Rectal smooth muscle tissue (tissue), 1 donor: Measurements from ENCODE around the gene SURF6.

ENCODE experiments used
- H3K27ac ChIP-seq: one replicate; pipeline ENCODE4 v1.7.0; 2013; ENCODE audit warnings: low read depth, low read length, inconsistent platforms
- H3K27me3 ChIP-seq: one replicate; pipeline ENCODE4 v1.7.0; 2013; ENCODE audit warnings: low read length; ENCODE audit not compliant: control insufficient read depth, insufficient read depth
- H3K36me3 ChIP-seq: one replicate; pipeline ENCODE4 v1.7.0; 2013; ENCODE audit warnings: low read length; ENCODE audit not compliant: control insufficient read depth, insufficient read depth
- H3K4me1 ChIP-seq: one replicate; pipeline ENCODE4 v1.7.0; 2013; ENCODE audit warnings: low read length; ENCODE audit not compliant: control insufficient read depth, insufficient read depth
- H3K4me3 ChIP-seq: one replicate; pipeline ENCODE4 v1.7.0; 2013; ENCODE audit warnings: low read length
- H3K9ac ChIP-seq: one replicate; pipeline ENCODE4 v1.7.0; 2013; ENCODE audit warnings: low read length

Gene SURF6

DNA sequence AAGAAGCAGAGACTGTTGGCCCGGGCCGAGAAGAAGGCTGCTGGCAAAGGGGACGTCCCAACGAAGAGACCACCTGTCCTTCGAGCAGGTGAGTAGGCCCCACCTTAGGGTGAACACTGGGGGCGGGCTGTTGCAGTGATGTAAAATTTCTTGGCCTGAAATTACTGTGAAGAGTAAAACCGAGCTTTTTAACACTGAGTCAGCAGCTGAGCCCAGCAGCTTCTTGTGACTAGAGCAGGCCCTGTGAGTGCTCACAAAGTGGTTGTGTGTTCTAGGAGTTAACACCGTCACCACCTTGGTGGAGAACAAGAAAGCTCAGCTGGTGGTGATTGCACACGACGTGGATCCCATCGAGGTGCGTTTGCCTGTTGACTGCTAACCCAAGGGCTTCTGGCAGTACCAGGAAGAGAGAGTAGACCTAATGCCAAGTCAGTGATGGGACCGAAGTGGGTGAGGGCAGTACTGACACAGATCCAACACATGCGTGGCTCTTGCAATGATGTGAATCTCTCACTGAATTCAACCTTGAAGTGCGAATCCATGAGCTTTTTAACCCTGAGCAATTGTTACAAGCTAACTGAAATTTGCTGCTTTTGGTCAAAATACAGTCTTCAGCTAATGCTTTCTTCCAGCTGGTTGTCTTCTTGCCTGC lies 14.1 kb upstream of the SURF6 start:
- H3K36me3 ChIP-seq: peaks cover 38% of the 10 kb centered on the region

DNA sequence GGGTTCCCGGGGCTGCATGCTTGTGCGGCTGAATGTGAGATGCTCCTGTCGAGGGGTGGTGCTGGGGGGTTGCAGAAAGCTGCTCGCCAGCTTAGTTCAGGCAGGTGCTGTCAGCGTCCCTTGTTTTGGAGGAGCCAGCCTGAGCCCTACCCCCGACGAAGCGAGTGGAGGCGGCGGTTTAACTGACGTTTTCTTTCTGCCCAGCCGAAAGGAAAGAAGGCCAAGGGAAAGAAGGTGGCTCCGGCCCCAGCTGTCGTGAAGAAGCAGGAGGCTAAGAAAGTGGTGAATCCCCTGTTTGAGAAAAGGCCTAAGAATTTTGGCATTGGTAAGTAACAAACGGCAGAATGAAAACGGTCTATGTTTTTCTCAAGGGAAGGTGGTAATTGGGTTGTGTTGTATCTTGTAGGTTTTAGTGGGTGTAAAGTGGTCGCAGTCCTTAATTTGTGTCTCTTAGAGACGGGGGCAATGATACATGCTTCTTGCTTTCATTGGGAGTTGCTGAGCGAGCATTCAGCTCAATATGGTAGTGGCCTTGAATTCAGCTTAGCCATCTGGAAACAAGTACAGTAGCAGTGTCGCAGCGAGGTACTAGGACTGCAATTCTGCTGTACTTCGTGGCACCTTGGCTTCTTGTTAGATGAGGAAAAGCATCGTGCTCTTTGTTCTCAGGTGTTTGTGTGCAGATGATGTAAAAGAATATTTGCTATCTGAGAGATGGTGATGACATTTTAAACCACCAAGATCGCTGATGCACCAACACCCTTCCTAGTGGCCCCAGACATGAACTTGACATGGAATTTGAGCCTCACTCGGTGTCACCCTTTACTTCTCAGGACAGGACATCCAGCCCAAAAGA lies 13.0 kb upstream of the SURF6 start:
- Histone ChIP-seq H3K27me3 (no peaks in the 10 kb centered on the region), H3K27ac (peak overlapping the region; percentile 88), H3K4me3 (peak overlapping the region; percentile 96), H3K4me1 (peaks cover 12% of the 10 kb centered on the region), H3K9ac (peak overlapping the region; percentile 79), H3K36me3 (peaks cover 45% of the 10 kb centered on the region)

More for the DNA sequence above, 14.1 kb upstream of the SURF6 start:
- Histone ChIP-seq H3K27ac (no peak overlapping the region), H3K4me1 (peaks cover 12% of the 10 kb centered on the region), H3K27me3 (no peaks in the 10 kb centered on the region), H3K4me3 (no peak overlapping the region), H3K9ac (no peak overlapping the region)

DNA sequence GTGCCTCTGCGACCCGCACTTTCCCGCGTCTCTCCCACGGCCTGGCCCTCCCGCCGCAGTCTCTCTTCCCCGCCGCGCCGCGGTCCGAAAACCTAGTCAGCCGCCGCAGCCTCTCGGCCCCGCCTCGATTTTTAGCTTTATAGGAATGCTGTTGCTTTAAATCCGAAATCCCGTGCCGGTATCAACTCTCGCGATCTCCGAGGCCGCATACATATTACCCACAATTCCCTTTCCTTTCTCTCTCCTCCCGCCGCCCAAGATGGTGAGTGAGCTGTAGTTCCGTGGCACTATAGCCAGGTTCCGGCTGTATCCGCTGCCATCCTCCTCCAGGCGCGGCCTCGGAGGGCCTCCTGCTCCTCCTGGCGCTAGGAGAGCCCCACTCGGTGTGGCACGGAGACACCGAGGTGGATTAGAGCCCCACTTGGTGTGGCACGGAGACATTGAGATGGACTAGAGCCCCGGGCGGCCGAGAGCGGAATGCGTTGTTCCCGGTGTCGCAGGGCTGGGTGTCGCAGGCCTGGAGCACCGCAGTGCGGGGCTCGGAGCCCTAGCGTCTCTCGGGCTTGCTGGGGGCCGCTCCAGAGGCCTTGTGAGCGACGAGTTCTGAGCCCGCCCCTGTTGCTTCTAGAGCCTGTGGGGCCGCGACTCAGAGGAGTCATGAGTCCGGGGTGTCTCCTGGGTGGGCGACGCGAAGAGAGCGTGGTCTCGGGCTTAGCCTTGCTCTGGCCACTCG lies 12.2 kb upstream of the SURF6 start, which contains the start of the genes MED22 and RPL7A:
MED22 (minus strand) TSS at position 147 of the 733 bp plus-strand sequence. CDS start 1,469 bp downstream, outside the sequence.
RPL7A (plus strand) TSS at position 234 of the 733 bp plus-strand sequence; CDS start at position 260, 26 bp downstream.
- Histone ChIP-seq H3K4me1 (peaks cover 12% of the 10 kb centered on the region), H3K27me3 (no peaks in the 10 kb centered on the region), H3K27ac (peak within 1 kb of the TSS; percentile 88), H3K9ac (peak within 1 kb of the TSS; percentile 79), H3K4me3 (peak within 1 kb of the TSS; percentile 96), H3K36me3 (peaks cover 51% of the 10 kb centered on the region)

DNA sequence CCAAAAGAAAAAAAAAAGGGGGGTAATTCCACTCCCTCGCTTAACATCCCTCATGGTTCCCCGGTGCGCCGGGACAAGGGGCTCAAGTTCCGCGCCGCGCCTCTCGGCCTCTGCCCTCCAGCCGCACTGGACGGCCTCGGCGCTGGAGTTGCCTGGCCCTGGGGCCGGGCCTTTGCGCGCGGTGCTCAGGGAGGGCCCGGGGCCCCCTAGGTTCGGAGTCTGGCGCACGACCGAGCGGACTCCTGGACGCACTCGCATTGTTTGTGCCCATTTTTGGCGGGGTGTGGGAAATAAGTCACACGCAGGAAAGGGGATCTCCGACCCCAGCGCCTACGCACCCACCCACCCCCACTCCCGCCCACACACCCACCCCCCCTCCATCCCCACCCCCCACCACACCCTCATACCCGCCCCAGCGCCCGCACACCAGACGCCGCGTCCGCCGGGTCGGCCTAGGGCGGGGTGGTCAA lies 11.6 kb upstream of the SURF6 start:
- H3K27me3 ChIP-seq: no peaks in the 10 kb centered on the region
- peaks cover 12% of the 10 kb centered on the region for H3K4me1 ChIP-seq
- peak overlapping the region; percentile 32 for H3K9ac ChIP-seq
- peak overlapping the region; percentile 88 for H3K27ac ChIP-seq
- H3K36me3 ChIP-seq: peaks cover 47% of the 10 kb centered on the region
- peak overlapping the region; percentile 96 for H3K4me3 ChIP-seq

DNA sequence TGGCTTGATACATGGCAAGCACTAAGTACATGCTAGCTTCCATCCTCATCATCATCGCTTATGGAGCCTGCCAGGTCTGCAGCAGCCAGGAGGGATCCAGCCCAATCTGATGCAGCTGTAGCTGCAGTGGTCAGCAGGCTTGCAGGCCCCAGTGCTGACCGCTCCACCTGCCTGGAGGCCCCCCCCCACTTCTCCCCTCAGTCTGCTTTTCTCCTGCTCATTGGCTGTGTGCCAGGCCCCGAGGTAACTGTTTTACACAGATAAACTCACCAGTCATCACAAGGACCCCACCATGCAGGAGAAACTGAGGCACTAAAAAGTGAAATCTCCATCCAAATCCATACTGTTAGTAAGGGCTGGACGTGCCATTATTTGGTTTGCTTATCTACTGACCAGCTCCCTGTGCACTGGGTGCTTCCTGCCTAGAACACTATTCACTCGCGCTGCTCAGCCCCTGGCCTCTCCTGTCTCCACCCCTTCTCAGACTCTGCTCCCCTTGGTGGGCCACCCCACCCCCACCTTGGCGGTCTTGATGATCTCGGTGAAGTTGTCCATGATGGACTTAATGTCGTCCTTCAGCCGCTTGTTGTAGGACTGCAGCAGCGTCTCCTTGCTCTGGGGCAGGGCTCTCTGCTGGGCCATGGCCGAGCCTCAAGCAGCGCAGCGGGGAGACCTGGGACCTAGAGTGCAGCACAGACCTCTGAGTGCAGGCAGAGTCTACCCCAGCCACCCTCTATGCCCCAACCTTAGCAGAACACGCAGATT lies 10.2 kb upstream of the SURF6 start:
- H3K4me3 ChIP-seq: peak overlapping the region; percentile 96
- peak overlapping the region; percentile 58 for H3K27ac ChIP-seq
- H3K27me3 ChIP-seq: no peaks in the 10 kb centered on the region
- peaks cover 39% of the 10 kb centered on the region for H3K36me3 ChIP-seq
- no peak overlapping the region for H3K9ac ChIP-seq
- H3K4me1 ChIP-seq: peaks cover 12% of the 10 kb centered on the region

DNA sequence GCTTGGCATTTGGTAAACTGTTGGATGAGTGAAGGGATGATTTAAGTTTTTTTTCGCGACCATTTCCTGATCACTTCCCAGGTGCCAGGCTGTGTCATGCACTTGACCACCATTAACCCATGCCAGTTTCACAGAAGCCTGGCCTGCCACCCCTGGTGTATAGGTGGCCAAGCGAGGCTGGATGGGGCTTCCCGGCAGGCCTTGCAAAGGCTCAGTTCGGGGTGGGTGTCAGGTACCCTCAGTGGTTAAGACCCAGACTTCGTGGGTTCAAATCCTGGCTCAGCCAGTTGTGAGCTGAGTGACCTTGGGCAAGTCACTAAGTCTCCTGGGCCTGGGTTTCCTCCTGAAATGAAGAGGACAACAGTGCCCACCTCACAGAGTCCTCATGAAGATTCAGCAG lies 9.6 kb upstream of the SURF6 start:
- Histone ChIP-seq H3K27ac (no peak overlapping the region), H3K9ac (no peak overlapping the region), H3K4me3 (no peak overlapping the region), H3K27me3 (no peaks in the 10 kb centered on the region), H3K4me1 (peaks cover 12% of the 10 kb centered on the region), H3K36me3 (peaks cover 37% of the 10 kb centered on the region)

DNA sequence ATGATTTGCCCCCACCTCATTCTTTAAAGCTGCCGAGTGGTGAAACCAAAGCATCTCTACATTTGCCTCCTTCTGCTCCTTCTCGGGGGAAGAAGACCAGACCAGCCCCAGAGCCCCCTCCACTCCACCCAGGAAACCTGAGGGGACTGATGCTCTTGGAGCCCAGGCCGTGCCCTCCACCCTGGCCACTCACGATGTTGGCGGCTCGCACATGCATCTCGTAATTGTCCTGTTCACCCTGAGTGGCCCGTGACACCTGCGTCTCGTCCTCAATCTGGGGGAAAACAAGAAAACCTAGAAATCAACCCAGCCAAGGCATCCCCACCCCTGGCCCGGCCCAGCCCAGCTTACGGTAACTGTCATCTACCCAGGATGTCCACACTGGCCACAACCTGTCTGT lies 9.0 kb upstream of the SURF6 start:
- Histone ChIP-seq H3K27me3 (no peaks in the 10 kb centered on the region), H3K36me3 (peaks cover 37% of the 10 kb centered on the region), H3K4me3 (no peak overlapping the region), H3K27ac (no peak overlapping the region), H3K9ac (no peak overlapping the region), H3K4me1 (peaks cover 12% of the 10 kb centered on the region)

DNA sequence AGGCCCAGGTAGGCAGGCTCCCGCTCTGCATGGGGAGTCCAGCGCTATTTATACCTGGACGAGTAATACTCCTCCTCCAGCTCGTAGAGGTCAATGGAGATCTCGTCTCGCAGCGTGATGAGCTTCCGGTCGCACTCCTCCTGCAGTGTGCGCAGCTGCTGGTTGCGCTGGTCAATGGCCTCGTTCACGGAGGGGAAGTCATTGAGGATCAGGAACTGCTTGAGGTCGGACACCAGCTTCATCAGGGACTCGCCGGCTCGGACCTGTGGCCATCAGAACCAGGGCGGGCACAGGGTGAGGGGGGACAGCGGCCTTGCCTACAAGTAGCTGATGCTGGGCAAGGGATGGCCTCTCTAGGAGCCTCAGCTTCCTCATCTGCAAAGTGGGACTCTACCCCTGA lies 8.1 kb upstream of the SURF6 start:
- Histone ChIP-seq H3K36me3 (peaks cover 42% of the 10 kb centered on the region), H3K27me3 (no peaks in the 10 kb centered on the region), H3K27ac (no peak overlapping the region), H3K4me1 (peaks cover 9% of the 10 kb centered on the region), H3K4me3 (no peak overlapping the region), H3K9ac (no peak overlapping the region)

DNA sequence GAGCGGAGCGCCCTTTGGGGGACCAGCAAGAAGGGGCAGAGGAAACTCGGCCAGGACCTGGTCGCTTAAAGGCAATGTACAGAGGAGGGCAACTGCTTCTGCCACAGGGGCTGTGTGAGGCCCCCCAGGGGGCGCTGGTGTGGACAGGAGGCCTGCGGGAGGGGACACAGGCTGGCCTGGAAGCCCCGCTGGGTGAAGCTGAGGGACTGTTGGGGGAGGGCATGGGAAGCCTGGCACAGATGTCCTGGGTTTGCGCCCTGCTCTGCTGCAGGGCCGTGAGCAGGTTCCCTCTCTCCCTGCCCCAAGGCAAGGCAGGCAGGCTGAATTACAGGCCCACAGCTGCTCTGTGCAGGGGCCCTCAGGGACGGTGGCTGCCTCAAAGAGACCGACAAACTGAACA lies 6.6 kb upstream of the SURF6 start:
- no peak overlapping the region for H3K27ac ChIP-seq
- peaks cover 45% of the 10 kb centered on the region for H3K36me3 ChIP-seq
- no peaks in the 10 kb centered on the region for H3K27me3 ChIP-seq
- no peak overlapping the region for H3K9ac ChIP-seq
- no peak overlapping the region for H3K4me3 ChIP-seq
- H3K4me1 ChIP-seq: peaks cover 7% of the 10 kb centered on the region

DNA sequence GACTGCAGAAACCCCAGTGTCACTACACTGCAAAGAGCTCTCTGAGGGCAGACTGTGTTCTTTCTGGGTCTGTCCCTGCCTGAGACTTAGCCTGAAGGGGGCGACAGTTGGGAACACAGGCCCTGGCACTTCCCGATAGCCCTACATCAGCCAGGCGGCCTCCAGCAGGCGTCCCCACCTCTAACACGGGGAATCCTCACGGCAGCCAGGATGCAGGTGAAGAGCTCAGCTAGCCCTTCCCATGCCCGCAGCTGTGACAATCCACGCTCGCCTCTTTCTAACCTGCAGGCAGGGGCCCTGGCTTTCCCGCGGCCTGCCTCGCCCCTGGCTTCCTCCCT lies 6.0 kb upstream of the SURF6 start:
- no peaks in the 10 kb centered on the region for H3K27me3 ChIP-seq
- H3K9ac ChIP-seq: no peak overlapping the region
- no peak overlapping the region for H3K27ac ChIP-seq
- H3K4me1 ChIP-seq: peaks cover 7% of the 10 kb centered on the region
- no peak overlapping the region for H3K4me3 ChIP-seq
- H3K36me3 ChIP-seq: peaks cover 45% of the 10 kb centered on the region

DNA sequence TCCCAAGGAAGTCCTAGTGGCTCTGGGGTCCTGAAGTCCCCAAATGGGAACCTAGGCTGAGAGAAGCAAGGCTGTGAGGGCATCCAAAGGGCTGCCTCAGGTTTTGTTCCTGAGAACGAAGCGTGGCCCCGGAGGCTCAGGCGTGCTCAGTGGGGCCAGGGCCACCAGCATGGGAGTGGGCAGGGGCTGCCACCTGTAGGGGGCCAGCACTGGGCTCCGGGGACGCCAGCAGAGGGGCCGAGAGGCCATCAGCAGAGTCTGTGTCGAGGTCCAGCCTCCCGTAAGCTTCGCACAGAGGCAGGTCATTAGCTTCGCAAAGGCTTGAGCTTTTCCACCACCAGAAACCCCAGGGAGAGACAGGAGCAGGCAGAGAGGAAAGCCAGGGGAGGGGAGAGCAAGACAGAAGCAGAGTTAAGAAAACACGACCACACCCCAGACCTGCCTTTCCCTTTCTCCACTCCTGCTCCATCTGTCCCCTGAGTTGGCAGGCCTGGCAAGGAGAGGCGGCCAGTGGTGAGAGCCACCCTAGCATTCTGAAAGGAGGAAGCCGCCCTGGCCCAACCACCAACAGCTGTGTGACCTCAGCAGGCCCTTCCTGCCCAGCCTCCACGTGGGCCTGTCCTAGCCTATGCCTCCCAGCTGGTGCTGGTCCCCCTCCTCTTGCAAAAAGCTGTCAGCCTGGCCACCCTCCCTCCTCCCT lies 5.5 kb upstream of the SURF6 start:
- peaks cover 45% of the 10 kb centered on the region for H3K36me3 ChIP-seq
- H3K9ac ChIP-seq: no peak overlapping the region
- H3K27me3 ChIP-seq: no peaks in the 10 kb centered on the region
- no peak overlapping the region for H3K4me3 ChIP-seq
- peaks cover 4% of the 10 kb centered on the region for H3K4me1 ChIP-seq
- no peak overlapping the region for H3K27ac ChIP-seq
